Activated gamma-delta T cell treated with anti-CD3 and anti-CD28 coated beads, Interleukin-2, amount 50 U/mL, for 16 hours (primary cell): ENCODE data around the gene GGA1.
"Not testable (repeated sequence)": the region's sequence is repeated elsewhere in the genome, so short reads cannot be mapped to it uniquely, and the experiment has no call there.

Experiments
- DNase-seq: peaks from one replicate; pipeline ENCODE4 v3.0.0-alpha.2; 2020; ENCODE audit warnings: low read depth

GGA1 gene

DNA sequence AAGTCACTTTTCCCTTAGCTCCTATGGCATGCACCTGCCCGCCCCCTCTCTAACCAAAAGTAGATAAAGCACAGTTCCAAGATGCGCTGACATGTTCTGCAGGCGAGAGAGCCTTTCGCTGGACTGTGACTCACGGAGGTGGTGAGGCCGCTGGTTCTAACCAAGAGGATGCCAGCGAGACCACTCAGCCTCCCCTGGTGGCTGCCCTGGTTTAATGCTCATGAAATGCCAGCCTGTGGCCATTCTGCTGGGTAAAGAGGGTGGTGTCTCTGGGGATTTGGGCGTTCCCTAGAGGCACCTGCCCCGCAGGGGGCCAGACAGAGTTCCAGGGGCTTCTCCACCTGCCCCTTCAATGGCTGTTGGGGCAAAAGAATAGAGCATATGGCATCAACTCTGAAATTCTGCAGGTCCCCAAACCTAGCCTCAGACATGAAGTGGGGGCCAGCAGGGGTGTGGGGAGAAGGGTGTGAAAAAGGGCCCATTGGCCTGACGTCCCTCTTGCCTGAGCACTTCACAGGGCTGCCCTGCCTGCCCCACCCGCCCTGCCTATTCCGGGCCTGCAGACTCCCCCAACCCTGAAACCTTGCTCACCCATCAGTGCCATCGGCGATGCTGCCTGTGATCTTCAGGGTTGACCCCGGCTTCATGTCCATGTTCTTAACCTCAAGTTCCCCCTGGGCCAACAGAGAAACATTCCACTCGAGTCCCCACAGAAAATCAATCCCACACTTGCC is 37.2 kb upstream of the GGA1 start:
- DNase-seq = no peak

- DNase-seq = no peak
These were observed 36.7 kb upstream of the GGA1 start for GRCh38 chr22:37571992-37572373.

GRCh38 chr22:37575490-37576003 is 33.1 kb upstream of the GGA1 start:
- no peak for DNase-seq

DNA sequence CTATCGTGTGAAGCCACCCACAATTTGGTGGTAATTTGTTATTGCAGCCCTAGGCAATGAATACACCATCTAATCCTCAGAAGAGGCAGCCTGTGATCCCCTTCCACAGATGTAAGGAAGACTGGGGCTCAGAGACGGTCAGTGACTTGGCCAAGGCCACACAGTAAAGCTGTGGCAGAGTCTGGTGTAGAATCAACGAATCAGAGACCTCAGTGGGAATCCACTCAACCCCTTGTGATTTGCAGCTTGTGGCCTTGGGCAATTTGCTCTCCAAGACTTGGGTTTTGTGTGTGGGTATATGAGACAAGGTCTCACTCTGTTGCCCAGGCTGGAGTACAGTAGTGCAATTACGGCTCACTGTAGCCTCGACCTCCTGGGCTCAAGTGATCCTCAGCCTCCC is 30.6 kb upstream of the GGA1 start:
- no peak for DNase-seq

- DNase-seq = no peak
These were observed 27.1 kb upstream of the GGA1 start for GRCh38 chr22:37581504-37581903.

DNA sequence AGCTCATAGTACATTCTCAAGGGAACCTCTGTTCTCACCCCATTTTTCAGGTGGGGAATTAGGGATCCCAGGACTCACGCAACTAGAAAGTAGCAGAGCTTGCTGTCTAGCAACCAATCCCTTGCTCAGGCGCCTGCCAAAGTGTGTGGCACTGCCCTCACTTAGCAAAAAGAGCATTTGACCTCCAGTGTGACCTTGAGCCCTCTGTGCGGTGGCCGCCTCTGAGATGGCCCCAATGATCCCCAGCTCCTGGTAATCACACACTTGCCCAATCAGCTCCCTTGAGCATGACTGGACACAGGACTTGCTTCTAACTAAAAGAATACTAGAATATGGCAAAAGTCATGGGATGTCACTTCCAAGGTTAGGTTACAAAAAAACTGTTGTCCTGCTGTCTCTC is 26.1 kb upstream of the GGA1 start:
- DNase-seq = no peak

GRCh38 chr22:37588546-37589215 is 20.0 kb upstream of the GGA1 start:
- DNase-seq = no peak

DNA sequence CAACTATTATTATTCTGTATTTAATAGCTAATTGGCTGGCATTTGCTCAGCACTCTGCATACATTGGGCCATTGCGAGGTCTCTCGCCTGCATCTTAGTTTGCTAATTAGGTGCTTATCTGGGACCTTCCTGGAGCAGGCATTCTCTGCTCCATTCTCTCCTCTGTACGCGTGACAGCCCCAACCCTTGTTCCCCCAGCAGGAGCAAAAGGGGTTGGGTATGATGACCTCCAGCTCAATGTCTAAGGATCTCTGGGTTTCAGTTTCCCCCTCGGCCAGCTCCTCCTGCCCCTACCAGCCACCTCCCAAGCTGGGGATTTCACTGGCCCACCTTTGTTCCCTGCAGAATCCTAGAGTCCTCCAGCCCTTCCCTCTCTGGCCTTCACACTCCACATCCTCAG is 19.0 kb upstream of the GGA1 start:
- DNase-seq = no peak

- not testable (repeated sequence) for DNase-seq
These were observed 17.6 kb upstream of the GGA1 start for GRCh38 chr22:37591081-37591480.

GRCh38 chr22:37591823-37592404 is 16.7 kb upstream of the GGA1 start:
- DNase-seq = no peak

- no peak for DNase-seq
These were observed 14.4 kb upstream of the GGA1 start for GRCh38 chr22:37594237-37594636.

DNA sequence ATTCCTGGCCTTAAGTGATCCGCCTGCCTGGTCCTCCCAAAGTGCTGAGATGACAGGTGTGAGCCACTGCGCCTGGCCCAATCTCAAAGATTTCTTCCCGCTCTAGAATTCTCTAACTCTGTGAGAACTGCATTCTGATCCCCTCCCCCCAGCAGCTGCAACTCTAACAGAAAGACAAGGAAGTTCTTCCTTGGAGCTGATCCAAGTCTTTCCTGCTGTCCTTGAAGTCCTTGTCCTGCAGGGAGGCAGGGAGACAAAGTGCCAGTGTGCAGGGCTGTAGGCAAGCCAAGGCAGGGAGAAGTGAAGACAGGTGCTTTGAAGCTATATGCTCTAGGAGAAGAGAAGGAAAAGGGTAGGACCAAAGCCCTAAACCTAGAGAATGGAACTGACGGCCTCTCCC is 9.5 kb upstream of the GGA1 start:
- DNase-seq = no peak

GRCh38 chr22:37601203-37601539 is 7.5 kb upstream of the GGA1 start:
- DNase-seq = no peak

DNA sequence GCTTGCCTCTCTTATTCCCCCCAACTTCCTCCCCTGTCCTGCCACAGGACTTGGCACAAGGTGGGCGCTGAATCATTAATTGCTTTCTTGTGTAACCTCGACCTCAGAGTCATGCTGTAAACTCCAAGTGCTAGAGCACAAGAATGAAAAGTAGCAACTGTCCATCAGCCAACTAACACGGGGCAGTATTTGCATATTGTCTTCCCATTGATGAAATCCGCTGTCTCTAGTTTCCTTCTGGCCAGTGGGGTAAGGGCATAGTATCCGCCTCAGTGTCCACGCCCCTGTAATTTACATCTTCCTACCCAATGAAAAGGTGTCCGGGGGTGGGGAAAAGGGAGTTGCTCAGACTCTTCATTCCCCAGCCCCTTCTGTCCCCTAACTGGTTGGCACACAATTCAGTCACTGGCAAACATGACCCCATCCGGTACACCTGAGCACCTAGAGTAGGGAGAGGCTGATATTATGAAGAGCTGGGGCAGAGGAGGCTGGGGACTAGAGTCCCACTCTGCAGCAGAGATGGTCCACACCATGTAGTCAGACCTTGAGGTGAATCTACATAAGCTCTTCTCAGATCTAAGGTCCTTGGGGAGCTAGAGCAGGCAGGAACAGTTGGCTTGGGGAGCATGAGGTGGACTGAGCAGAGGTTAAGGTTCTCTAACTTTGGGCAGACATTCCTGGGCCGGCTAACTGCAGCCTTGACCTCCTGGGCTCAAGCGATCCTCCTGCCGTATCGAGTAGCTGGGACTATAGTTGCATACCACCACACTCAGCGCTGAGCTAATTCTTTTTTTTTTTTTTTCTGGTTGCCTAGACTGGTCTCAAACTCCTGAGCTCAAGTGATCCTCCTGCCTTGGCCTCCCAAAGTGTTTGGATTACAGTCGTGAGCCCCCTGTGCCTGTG is 6.8 kb upstream of the GGA1 start:
- no peak for DNase-seq

- DNase-seq = not testable (repeated sequence)
These were observed 5.9 kb upstream of the GGA1 start for GRCh38 chr22:37602546-37603277.

GRCh38 chr22:37604074-37604473 is 4.6 kb upstream of the GGA1 start:
- no peak for DNase-seq

DNA sequence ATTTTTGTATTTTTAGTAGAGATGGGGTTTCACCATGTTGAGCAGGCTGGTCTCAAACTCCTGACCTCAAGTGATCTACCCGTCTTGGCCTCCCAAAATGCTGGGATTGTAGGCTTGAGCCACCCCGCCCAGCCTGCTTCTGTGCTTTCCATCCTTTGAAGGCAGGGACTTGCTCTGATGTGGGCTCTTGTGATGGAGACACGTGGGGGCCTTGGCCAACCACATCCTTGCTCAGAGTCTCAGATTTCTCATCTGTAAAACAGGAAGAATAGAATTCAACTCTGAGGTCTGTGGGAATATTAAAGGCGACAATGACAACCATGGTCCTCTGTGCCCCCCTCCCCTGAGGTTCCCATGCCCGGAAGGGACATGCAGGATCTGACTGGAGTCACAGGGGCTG is 3.8 kb upstream of the GGA1 start:
- DNase-seq = peak; percentile 28

DNA sequence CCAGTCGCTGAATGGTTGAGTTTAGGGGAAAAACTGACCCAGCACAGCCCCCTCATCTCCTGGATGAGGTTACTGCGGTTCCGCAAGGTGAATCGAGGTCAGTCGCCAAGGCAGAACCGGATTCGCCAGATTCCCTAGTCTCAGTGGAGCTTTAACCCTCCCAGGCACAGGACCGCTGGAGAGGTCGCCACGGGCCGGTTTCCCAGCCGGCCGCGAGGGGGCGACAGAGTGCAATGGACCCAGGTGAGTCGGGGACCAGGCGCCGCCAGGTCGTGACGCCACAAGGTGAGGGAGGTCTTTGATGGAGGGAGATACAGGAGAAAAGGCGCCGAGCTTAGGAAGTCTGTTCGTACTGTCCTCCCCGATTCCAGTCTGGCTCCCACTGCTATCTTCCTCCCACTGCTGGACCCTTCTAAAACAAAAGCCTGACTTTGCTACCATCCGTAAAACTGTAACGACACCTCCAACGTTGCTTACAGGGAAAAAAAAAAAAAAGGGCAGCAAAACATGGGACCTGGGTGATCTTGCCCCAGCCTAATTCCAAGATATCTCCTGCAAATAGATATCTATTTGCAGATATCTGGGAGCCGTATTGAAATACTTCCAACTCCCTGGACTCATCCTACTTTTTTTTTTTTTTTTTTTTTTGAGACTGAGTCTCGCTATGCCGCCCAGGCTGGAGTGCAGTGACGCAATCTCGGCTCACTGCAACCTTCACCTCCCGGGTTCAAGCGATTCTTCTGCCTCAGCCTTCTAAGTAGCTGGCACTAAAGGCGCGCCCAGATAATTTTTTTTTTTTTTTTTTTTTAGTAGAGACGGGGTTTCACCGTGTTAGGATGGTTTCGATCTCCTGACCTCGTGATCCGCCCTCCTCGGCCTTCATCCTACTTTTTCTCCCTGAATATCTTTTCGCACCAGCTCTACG is 1.4 kb upstream of the GGA1 start:
- peak; percentile 88 for DNase-seq

DNA sequence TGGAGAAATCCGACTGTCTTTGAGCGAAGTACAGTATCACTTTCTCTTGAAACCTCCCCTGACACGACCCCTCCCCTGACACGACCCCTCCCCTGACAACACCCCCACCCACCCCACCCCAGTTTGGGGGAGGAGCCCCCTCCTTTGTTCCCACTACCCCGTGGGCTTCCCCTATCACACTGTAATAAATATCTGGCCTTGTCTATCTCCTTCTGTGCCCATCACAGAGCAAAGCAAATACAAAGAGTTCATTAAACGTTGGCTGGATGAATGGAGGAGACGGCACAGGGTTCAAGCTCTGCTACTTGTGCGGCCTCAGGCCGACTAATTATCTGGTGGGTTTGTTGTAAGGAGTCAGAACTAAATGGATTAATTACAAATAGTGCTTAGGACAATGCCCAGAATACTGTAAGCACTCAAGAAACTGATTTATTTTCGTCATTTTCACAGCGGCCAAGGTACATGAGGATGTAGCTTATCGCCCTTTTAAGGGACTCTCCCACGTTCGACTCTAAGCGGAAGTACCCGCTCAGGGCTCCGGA is 628 bp upstream of the GGA1 start:
- no peak for DNase-seq
